ENCODE results near the gene STK4.
"Not testable (repeated sequence)": the region's sequence is repeated elsewhere in the genome, so short reads cannot be mapped to it uniquely, and the experiment has no call there.

STK4 gene

GRCh38 chr20:45056473-45057173 lies 90.3 kb downstream of the STK4 start:
- DNase-seq = no peak

GRCh38 chr20:45058168-45058850 lies 92.0 kb downstream of the STK4 start:
- no peak for DNase-seq

- no peak for DNase-seq
Observed at GRCh38 chr20:45059022-45059728, 92.9 kb downstream of the STK4 start.

- DNase-seq = no peak
Observed at GRCh38 chr20:45060294-45060693, 94.0 kb downstream of the STK4 start.

- peak; percentile 94 for DNase-seq
Observed at GRCh38 chr20:45061244-45061643, 94.9 kb downstream of the STK4 start.

- not testable (repeated sequence) for DNase-seq
Observed at GRCh38 chr20:45063107-45063506, 96.8 kb downstream of the STK4 start.

- DNase-seq = no peak
Observed at GRCh38 chr20:45064812-45065211, 98.5 kb downstream of the STK4 start.

GRCh38 chr20:45066372-45066771 lies 100.1 kb downstream of the STK4 start:
- no peak for DNase-seq

GRCh38 chr20:45067087-45067486 lies 100.8 kb downstream of the STK4 start:
- DNase-seq = no peak

- no peak for DNase-seq
Observed at GRCh38 chr20:45067558-45067957, 101.2 kb downstream of the STK4 start.

GRCh38 chr20:45069261-45069660 lies 102.9 kb downstream of the STK4 start:
- DNase-seq = no peak

- no peak for DNase-seq
Observed at GRCh38 chr20:45070932-45071632, 104.8 kb downstream of the STK4 start.

GRCh38 chr20:45072066-45072465 lies 105.8 kb downstream of the STK4 start:
- no peak for DNase-seq

- DNase-seq = no peak
Observed at GRCh38 chr20:45073221-45073620, 106.9 kb downstream of the STK4 start.

- no peak for DNase-seq
Observed at GRCh38 chr20:45077559-45077958, 111.2 kb downstream of the STK4 start.

GRCh38 chr20:45080867-45081624 lies 114.7 kb downstream of the STK4 start:
- peak; percentile 45 for DNase-seq

- DNase-seq = no peak
Observed at GRCh38 chr20:45082468-45082867, 116.2 kb downstream of the STK4 start.

- DNase-seq = no peak
Observed at GRCh38 chr20:45083127-45083526, 116.8 kb downstream of the STK4 start.

GRCh38 chr20:45085289-45085688 lies 119.0 kb downstream of the STK4 start:
- no peak for DNase-seq

- DNase-seq = no peak
Observed at GRCh38 chr20:45085867-45086266, 119.6 kb downstream of the STK4 start.

GRCh38 chr20:45087097-45087790 lies 120.9 kb downstream of the STK4 start:
- no peak for DNase-seq

GRCh38 chr20:45087814-45088213 lies 121.5 kb downstream of the STK4 start:
- no peak for DNase-seq
